BLaER1 (cell line): Measurements from ENCODE around the gene ATF4.

Experiments used
- H3K27ac ChIP-seq: shearing (Covaris generic); formaldehyde crosslinking; 2 replicates; pipeline ENCODE4 v1.8.1; 2022
- H3K27me3 ChIP-seq: shearing (Covaris generic); formaldehyde crosslinking; 2 replicates; pipeline ENCODE4 v1.8.1; 2022
- H3K36me3 ChIP-seq: shearing (Covaris generic); formaldehyde crosslinking; 2 replicates; pipeline ENCODE4 v1.8.1; 2022
- H3K4me1 ChIP-seq: shearing (Covaris generic); formaldehyde crosslinking; 2 replicates; pipeline ENCODE4 v1.8.1; 2022
- H3K4me2 ChIP-seq: shearing (Covaris generic); formaldehyde crosslinking; 2 replicates; pipeline ENCODE4 v1.8.1; 2022
- H3K4me3 ChIP-seq: shearing (Covaris generic); formaldehyde crosslinking; 2 replicates; pipeline ENCODE4 v1.8.1; 2022
- H3K9ac ChIP-seq: shearing (Covaris generic); formaldehyde crosslinking; 2 replicates; pipeline ENCODE4 v1.8.1; 2022
- H3K9me3 ChIP-seq: shearing (Covaris generic); formaldehyde crosslinking; 2 replicates; pipeline ENCODE4 v1.8.1; 2022
- H4K20me1 ChIP-seq: shearing (Covaris generic); formaldehyde crosslinking; 2 replicates; pipeline ENCODE4 v1.8.1; 2022
- Cebpa-rat ChIP-seq: shearing (Covaris generic); IDR thresholded peaks from 2 replicates; pipeline ENCODE4 v1.8.1; 2022

Gene ATF4

DNA sequence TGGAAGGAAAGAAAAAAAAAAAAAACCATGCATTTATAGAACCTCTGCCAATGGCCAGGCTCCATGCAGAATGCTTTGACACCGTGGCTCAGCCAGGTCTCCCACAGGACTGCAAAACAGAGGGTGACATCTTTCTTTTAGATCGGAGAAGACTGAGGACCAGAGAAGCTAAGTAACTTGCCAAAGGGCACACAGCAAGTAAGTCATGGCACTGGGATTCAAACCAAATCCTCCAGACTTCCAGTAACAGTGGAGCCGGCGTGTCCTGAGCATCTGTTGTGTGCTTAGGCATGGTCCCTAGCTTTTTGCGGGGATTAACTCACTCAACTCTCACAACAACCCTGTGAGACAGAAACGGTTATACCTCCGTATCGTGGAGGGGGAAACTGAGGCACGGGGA is 42.8 kb upstream of the ATF4 start:
- no peak for TF ChIP-seq Cebpa-rat
- Histone ChIP-seq H3K27ac (no peak overlapping the region), H4K20me1 (peaks cover 44% of the 10 kb centered on the region), H3K9me3 (no peaks in the 10 kb centered on the region), H3K9ac (no peak overlapping the region), H3K4me2 (no peak overlapping the region), H3K27me3 (no peaks in the 10 kb centered on the region), H3K4me1 (peaks cover 39% of the 10 kb centered on the region), H3K4me3 (no peak overlapping the region), H3K36me3 (no peaks in the 10 kb centered on the region; the same call in 1 of the 2 replicates)

- Histone ChIP-seq H3K36me3 (no peaks in the 10 kb centered on the region; the same call in 1 of the 2 replicates), H3K4me3 (no peak overlapping the region), H3K4me2 (no peak overlapping the region), H4K20me1 (peaks cover 44% of the 10 kb centered on the region), H3K27ac (no peak overlapping the region), H3K4me1 (peaks cover 36% of the 10 kb centered on the region), H3K9ac (no peak overlapping the region), H3K9me3 (no peaks in the 10 kb centered on the region), H3K27me3 (no peaks in the 10 kb centered on the region)
- no peak for TF ChIP-seq Cebpa-rat
Observed at GRCh38 chr22:39478441-39478850, 41.9 kb upstream of the ATF4 start.

GRCh38 chr22:39479254-39479653 is 41.1 kb upstream of the ATF4 start:
- Histone ChIP-seq H3K27me3 (no peaks in the 10 kb centered on the region), H3K4me2 (no peak overlapping the region), H4K20me1 (peaks cover 44% of the 10 kb centered on the region), H3K4me1 (peaks cover 28% of the 10 kb centered on the region), H3K36me3 (no peaks in the 10 kb centered on the region; the same call in 1 of the 2 replicates), H3K27ac (no peak overlapping the region), H3K9ac (no peak overlapping the region), H3K4me3 (no peak overlapping the region), H3K9me3 (no peaks in the 10 kb centered on the region)
- no peak for TF ChIP-seq Cebpa-rat

DNA sequence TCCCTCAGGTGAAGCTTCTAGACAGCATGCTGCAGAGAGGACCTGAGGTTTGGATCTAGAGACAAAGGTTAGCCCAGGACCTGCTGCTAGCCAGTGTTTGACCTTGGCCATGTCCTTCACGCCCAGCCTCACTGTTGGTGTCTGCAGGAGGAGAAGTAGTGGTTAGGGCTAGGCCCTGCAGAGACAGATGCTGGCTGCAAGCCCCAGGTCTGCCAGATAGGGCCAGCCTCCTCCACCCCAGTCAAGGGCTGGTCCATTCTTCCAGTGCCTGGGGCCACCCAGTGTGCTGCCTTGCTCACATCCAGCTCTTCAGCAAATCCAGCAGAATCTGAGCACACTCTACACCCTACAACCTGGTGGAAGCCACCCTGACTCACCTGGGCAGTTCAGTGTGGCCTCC is 39.8 kb upstream of the ATF4 start:
- Histone ChIP-seq H3K4me2 (no peak overlapping the region), H3K4me1 (peaks cover 15% of the 10 kb centered on the region), H3K27ac (no peak overlapping the region), H3K9me3 (no peaks in the 10 kb centered on the region), H3K27me3 (no peaks in the 10 kb centered on the region), H3K36me3 (no peaks in the 10 kb centered on the region; the same call in 1 of the 2 replicates), H3K4me3 (no peak overlapping the region), H3K9ac (no peak overlapping the region), H4K20me1 (peaks cover 44% of the 10 kb centered on the region)
- no peak for TF ChIP-seq Cebpa-rat

GRCh38 chr22:39481054-39481453 is 39.3 kb upstream of the ATF4 start:
- H3K4me1 ChIP-seq: peaks cover 10% of the 10 kb centered on the region
- peaks cover 44% of the 10 kb centered on the region for H4K20me1 ChIP-seq
- no peaks in the 10 kb centered on the region for H3K27me3 ChIP-seq
- TF ChIP-seq Cebpa-rat: no peak
- H3K4me3 ChIP-seq: no peak overlapping the region
- no peak overlapping the region for H3K4me2 ChIP-seq
- no peak overlapping the region for H3K9ac ChIP-seq
- no peak overlapping the region for H3K27ac ChIP-seq
- no peaks in the 10 kb centered on the region; the same call in 1 of the 2 replicates for H3K36me3 ChIP-seq
- H3K9me3 ChIP-seq: no peaks in the 10 kb centered on the region

DNA sequence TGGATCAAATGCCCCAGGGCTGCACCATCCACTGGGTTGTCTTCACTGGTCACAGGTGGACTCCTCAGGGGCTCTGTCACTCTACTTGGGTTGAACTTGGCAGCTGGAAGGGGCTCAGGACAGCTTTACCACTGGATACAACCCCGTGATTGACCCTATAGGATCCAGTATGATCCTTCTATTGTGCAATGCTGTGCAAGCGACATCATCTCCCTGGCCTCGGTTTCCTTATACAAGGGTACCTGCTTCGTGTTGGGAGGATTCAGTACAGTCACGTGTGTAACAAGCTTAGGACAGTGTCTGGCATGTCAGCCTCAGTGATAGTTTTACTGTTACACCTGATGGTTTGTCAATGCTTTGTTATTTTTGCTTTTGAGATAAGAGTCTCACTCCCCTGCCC is 38.8 kb upstream of the ATF4 start:
- Histone ChIP-seq H3K9ac (no peak overlapping the region), H3K4me3 (no peak overlapping the region), H3K36me3 (no peaks in the 10 kb centered on the region; the same call in 1 of the 2 replicates), H3K9me3 (no peaks in the 10 kb centered on the region), H4K20me1 (peaks cover 44% of the 10 kb centered on the region), H3K4me2 (no peak overlapping the region), H3K27ac (no peak overlapping the region), H3K27me3 (no peaks in the 10 kb centered on the region), H3K4me1 (peaks cover 6% of the 10 kb centered on the region; the same call in 1 of the 2 replicates)
- no peak for TF ChIP-seq Cebpa-rat

DNA sequence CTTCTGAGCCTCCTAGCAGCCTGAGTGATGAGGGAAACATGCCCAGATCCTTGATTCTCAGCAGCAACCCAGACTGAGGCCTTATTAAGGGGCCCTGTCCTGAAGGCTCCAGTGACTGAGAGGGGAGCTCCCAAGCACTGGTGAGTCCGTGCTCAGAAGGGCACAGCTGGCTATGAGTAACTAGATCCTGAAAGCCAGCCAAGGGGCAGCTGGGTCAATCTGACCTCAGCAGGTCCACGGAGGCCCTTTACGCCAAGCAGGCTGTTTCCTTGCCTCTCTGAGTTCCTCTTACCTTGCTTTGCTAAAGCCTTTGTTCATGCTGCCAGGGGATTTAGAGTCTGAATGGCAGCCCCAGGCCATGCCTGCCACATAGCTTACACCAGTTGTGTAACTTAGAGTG is 37.6 kb upstream of the ATF4 start:
- H3K36me3 ChIP-seq: peaks cover 6% of the 10 kb centered on the region; the same call in 1 of the 2 replicates
- no peaks in the 10 kb centered on the region for H3K9me3 ChIP-seq
- H3K27me3 ChIP-seq: no peaks in the 10 kb centered on the region
- H3K4me2 ChIP-seq: no peak overlapping the region
- no peak overlapping the region for H3K4me3 ChIP-seq
- H3K9ac ChIP-seq: no peak overlapping the region
- H3K4me1 ChIP-seq: peaks cover 6% of the 10 kb centered on the region; the same call in 1 of the 2 replicates
- no peak for TF ChIP-seq Cebpa-rat
- H3K27ac ChIP-seq: no peak overlapping the region
- peaks cover 37% of the 10 kb centered on the region for H4K20me1 ChIP-seq

DNA sequence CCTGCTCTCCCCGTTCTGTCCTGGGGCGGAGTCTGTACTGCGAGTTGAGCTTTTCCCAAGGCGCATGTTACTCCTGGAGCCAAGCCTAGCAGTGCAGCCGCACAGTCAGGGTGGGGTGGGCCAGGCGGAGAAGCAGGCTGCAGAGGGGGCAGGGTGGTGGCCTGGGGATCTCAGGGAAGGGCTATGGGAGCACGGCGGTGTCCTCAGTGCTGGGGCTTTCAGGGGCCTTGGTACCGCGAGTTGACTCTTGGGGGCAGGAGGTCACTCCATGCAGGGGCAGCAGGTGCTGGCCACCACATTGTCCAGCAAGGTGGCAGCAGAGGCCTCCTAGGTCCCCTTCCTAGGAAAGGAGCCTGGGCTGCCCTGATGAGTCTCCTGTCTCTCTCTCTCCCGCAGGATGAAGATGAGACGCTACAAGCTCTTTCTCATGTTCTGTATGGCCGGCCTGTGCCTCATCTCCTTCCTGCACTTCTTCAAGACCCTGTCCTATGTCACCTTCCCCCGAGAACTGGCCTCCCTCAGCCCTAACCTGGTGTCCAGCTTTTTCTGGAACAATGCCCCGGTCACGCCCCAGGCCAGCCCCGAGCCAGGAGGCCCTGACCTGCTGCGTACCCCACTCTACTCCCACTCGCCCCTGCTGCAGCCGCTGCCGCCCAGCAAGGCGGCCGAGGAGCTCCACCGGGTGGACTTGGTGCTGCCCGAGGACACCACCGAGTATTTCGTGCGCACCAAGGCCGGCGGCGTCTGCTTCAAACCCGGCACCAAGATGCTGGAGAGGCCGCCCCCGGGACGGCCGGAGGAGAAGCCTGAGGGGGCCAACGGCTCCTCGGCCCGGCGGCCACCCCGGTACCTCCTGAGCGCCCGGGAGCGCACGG is 33.2 kb upstream of the ATF4 start:
- no peak for TF ChIP-seq Cebpa-rat
- Histone ChIP-seq H3K27me3 (no peaks in the 10 kb centered on the region), H3K27ac (no peak overlapping the region), H3K9ac (no peak overlapping the region), H3K4me3 (no peak overlapping the region), H3K36me3 (peaks cover 16% of the 10 kb centered on the region), H3K9me3 (no peaks in the 10 kb centered on the region), H3K4me2 (no peak overlapping the region), H4K20me1 (no peaks in the 10 kb centered on the region), H3K4me1 (peaks cover 29% of the 10 kb centered on the region)

GRCh38 chr22:39487826-39488520 is 32.4 kb upstream of the ATF4 start:
- Histone ChIP-seq H3K9me3 (no peaks in the 10 kb centered on the region), H3K4me1 (peaks cover 28% of the 10 kb centered on the region), H3K27ac (no peak overlapping the region), H4K20me1 (no peaks in the 10 kb centered on the region), H3K4me3 (no peak overlapping the region), H3K4me2 (no peak overlapping the region), H3K36me3 (peaks cover 16% of the 10 kb centered on the region), H3K27me3 (no peaks in the 10 kb centered on the region), H3K9ac (no peak overlapping the region)
- no peak for TF ChIP-seq Cebpa-rat

DNA sequence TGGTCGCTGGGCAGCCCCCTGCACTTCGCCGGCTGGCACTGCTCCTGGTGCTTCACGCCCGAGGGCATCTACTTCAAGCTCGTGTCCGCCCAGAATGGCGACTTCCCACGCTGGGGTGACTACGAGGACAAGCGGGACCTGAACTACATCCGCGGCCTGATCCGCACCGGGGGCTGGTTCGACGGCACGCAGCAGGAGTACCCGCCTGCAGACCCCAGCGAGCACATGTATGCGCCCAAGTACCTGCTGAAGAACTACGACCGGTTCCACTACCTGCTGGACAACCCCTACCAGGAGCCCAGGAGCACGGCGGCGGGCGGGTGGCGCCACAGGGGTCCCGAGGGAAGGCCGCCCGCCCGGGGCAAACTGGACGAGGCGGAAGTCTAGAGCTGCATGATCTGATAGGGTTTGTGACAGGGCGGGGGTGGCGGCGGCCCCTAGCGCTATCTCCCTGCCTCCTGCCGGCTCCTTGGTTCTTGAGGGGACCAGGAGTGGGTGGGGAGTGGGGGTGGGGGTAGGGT is 31.7 kb upstream of the ATF4 start:
- Histone ChIP-seq H3K9me3 (no peaks in the 10 kb centered on the region), H3K36me3 (peaks cover 16% of the 10 kb centered on the region), H3K4me2 (no peak overlapping the region), H3K27me3 (no peaks in the 10 kb centered on the region), H3K9ac (no peak overlapping the region), H4K20me1 (no peaks in the 10 kb centered on the region), H3K4me3 (no peak overlapping the region), H3K4me1 (peaks cover 23% of the 10 kb centered on the region), H3K27ac (no peak overlapping the region)
- no peak for TF ChIP-seq Cebpa-rat
